Right lobe of liver (tissue), 4 donors: Measurements from ENCODE around the gene NTM.

Experiments
- CTCF ChIP-seq, 4 donors: fragments of 200-600 bp in 3 of 4; fragments of 450-650 bp in 1 of 4; IDR thresholded peaks; one replicate each; pipeline versions ENCODE4 v1.5.1 to v1.8.0; 2016 to 2022; ENCODE audit warnings: antibody characterized with exemption in 4 of 4, mild to moderate bottlenecking in 2 of 4
- POLR2A ChIP-seq: fragments of 450-650 bp; IDR thresholded peaks from one replicate; pipeline ENCODE4 v1.6.1; 2017; ENCODE audit warnings: antibody characterized with exemption, mild to moderate bottlenecking
- donor health status: DM: no; HTN: no; CAD: no.
- donor health status: DM: no; HTN: no; CAD: no.
- donor health status: DM: no; HTN: yes; CAD: no.

- TF ChIP-seq CTCF (IDR thresholded peaks at IDR 0.05), result no peak
- TF ChIP-seq POLR2A, result no peak
These were observed 175.9 kb downstream of the NTM start for GRCh38 chr11:131546218-131546895.
